H1 (cell line): ENCODE measurements around the gene OR5M11. TPM values are rescaled to one million over a fixed set of nuclear protein-coding genes. Genes with fewer than 3 reads are reported as not detected.
"Not testable (repeated sequence)": the region's sequence is repeated elsewhere in the genome, so short reads cannot be mapped to it uniquely, and the experiment has no call there.

Experiments
- CTCF ChIA-PET: fragments of 300-600 bp; sonication (Branson Sonifier 250); formaldehyde crosslinking; loops from one replicate; lab custom pipeline; 2021; ENCODE audit not compliant: partially characterized antibody; lab: Charles Lee
- POLR2A ChIA-PET: fragments of 300-600 bp; sonication (Branson Sonifier 250); formaldehyde crosslinking; loops from one replicate; lab custom pipeline; 2021; ENCODE audit warnings: inconsistent platforms; ENCODE audit not compliant: partially characterized antibody; lab: Charles Lee
- DNase-seq, 2 experiments: peaks; one replicate each; pipeline versions ENCODE4 v3.0.0 to v3.0.0-alpha.2; 2010 to 2022; ENCODE audit warnings: low spot score in 2 of 2, low read depth in 1 of 2, mixed read lengths in 1 of 2
- FAIRE-seq: peaks from 2 replicates; lab custom pipeline; 2011; peaks lifted over from hg19 to GRCh38; lab: Jason Lieb, UNC
- H2AFZ ChIP-seq: 2 replicates; pipeline ENCODE4 v1.8.1; 2012; ENCODE audit warnings: low read length, inconsistent platforms
- H2AK5ac ChIP-seq: 2 replicates; pipeline ENCODE4 v1.6.1; 2013; ENCODE audit warnings: low read depth, low read length
- H2BK120ac ChIP-seq: replicated peaks from 2 replicates; pipeline ENCODE3; 2013; ENCODE audit warnings: low read depth, low read length, inconsistent platforms
- H2BK12ac ChIP-seq: 2 replicates; pipeline ENCODE4 v1.6.1; 2013; ENCODE audit warnings: low read depth, low read length
- H2BK15ac ChIP-seq: 2 replicates; pipeline ENCODE4 v1.6.1; 2013; ENCODE audit warnings: low read length
- H2BK20ac ChIP-seq: 2 replicates; pipeline ENCODE4 v1.6.1; 2013; ENCODE audit warnings: low read length
- H2BK5ac ChIP-seq: 2 replicates; pipeline ENCODE4 v1.6.1; 2013; ENCODE audit warnings: low read depth, low read length
- H3K14ac ChIP-seq: 2 replicates; pipeline ENCODE4 v1.6.1; 2013; ENCODE audit warnings: inconsistent platforms; ENCODE audit not compliant: insufficient read length
- H3K18ac ChIP-seq: 2 replicates; pipeline ENCODE4 v1.6.1; 2013; ENCODE audit warnings: low read length; ENCODE audit errors: extremely low read depth
- H3K23ac ChIP-seq: 2 replicates; pipeline ENCODE4 v1.6.1; 2013; ENCODE audit warnings: inconsistent platforms; ENCODE audit not compliant: insufficient read length
- H3K23me2 ChIP-seq: 2 replicates; pipeline ENCODE4 v1.6.1; 2013; ENCODE audit warnings: low read depth, low read length
- H3K27ac ChIP-seq: 2 replicates; pipeline ENCODE4 v1.6.1; 2011; ENCODE audit warnings: low read depth, low read length, inconsistent platforms
- H3K27me3 ChIP-seq, 4 experiments: replicated peaks in 1 of 4; 1 replicate in 1 of 4; 2 replicates in 3 of 4; pipeline versions ENCODE4 v1.6.1 to v1.8.1; 2011 to 2013; ENCODE audit warnings: low read length in 3 of 4, mild to moderate bottlenecking in 3 of 4, inconsistent platforms in 2 of 4, mixed read lengths in 2 of 4, moderate library complexity in 1 of 4; ENCODE audit not compliant: control insufficient read depth in 3 of 4, insufficient read depth in 3 of 4; ENCODE audit errors: extremely low read depth in 1 of 4
- H3K36me3 ChIP-seq, 4 experiments: 2 replicates each; pipeline versions ENCODE4 v1.6.1 to v1.8.1; 2011 to 2013; ENCODE audit warnings: mild to moderate bottlenecking in 4 of 4, low read length in 3 of 4, moderate library complexity in 2 of 4, control low read depth in 1 of 4, inconsistent platforms in 1 of 4; ENCODE audit not compliant: insufficient read depth in 4 of 4, control insufficient read depth in 2 of 4
- H3K4ac ChIP-seq: replicated peaks from 2 replicates; pipeline ENCODE3; 2013; ENCODE audit warnings: low read length, low read depth, mixed read lengths, inconsistent platforms; ENCODE audit not compliant: insufficient read length
- H3K4me1 ChIP-seq, 4 experiments: replicated peaks in 1 of 4; 1 replicate in 1 of 4; 2 replicates in 3 of 4; pipeline versions ENCODE4 v1.6.1 to v1.8.1; 2011 to 2013; ENCODE audit warnings: low read length in 3 of 4, inconsistent platforms in 2 of 4, mixed read lengths in 1 of 4; ENCODE audit not compliant: insufficient read depth in 4 of 4, control insufficient read depth in 3 of 4
- H3K4me2 ChIP-seq, 2 experiments: 2 replicates each; pipeline versions ENCODE4 v1.6.1 to v1.8.1; 2011 to 2013; ENCODE audit warnings: low read depth in 2 of 2, low read length in 2 of 2, control low read depth in 1 of 2, inconsistent platforms in 1 of 2, mild to moderate bottlenecking in 1 of 2; ENCODE audit not compliant: insufficient read depth in 1 of 2
- H3K4me3 ChIP-seq, 4 experiments: fragments of 200-600, 300-600 bp in 1 of 4; sonication (generic), shearing (Covaris generic), sonication (Bioruptor Twin) in 1 of 4; 2 replicates each; pipeline versions ENCODE4 v1.5.1 to v1.8.1; 2011 to 2016; ENCODE audit warnings: low read length in 4 of 4, low read depth in 3 of 4, control low read depth in 2 of 4, inconsistent platforms in 2 of 4, mild to moderate bottlenecking in 2 of 4, mixed read lengths in 1 of 4, moderate library complexity in 1 of 4; ENCODE audit not compliant: insufficient read depth in 2 of 4; ENCODE audit errors: extremely low read depth in 1 of 4
- H3K56ac ChIP-seq: replicated peaks from 2 replicates; pipeline ENCODE3; 2013; ENCODE audit warnings: low read depth, mild to moderate bottlenecking, mixed read lengths, low read length, inconsistent platforms; ENCODE audit not compliant: insufficient read length
- H3K79me1 ChIP-seq: 2 replicates; pipeline ENCODE4 v1.6.1; 2013; ENCODE audit warnings: low read depth, low read length, control low read depth
- H3K79me2 ChIP-seq, 2 experiments: 2 replicates each; pipeline versions ENCODE4 v1.6.1 to v1.8.1; 2012 to 2013; ENCODE audit warnings: low read length in 2 of 2, mild to moderate bottlenecking in 2 of 2, inconsistent platforms in 1 of 2; ENCODE audit not compliant: insufficient read depth in 2 of 2, control insufficient read depth in 1 of 2
- H3K9ac ChIP-seq, 4 experiments: replicated peaks in 1 of 4; 1 replicate in 1 of 4; 2 replicates in 3 of 4; pipeline versions ENCODE4 v1.6.1 to v1.8.1; 2011 to 2013; ENCODE audit warnings: low read depth in 3 of 4, low read length in 3 of 4, control low read depth in 2 of 4, mild to moderate bottlenecking in 2 of 4, moderate library complexity in 2 of 4, inconsistent platforms in 1 of 4; ENCODE audit errors: extremely low read depth in 1 of 4
- H3K9me3 ChIP-seq, 2 experiments: 2 replicates each; pipeline versions ENCODE4 v1.6.1 to v1.8.1; 2012 to 2013; ENCODE audit warnings: mild to moderate bottlenecking in 2 of 2, moderate library complexity in 2 of 2, control low read depth in 1 of 2, inconsistent platforms in 1 of 2, low read depth in 1 of 2, low read length in 1 of 2, mixed read lengths in 1 of 2; ENCODE audit not compliant: insufficient read depth in 2 of 2
- H4K20me1 ChIP-seq, 2 experiments: replicated peaks in 1 of 2; 2 replicates each; pipeline versions ENCODE3 to v1.8.1; 2011 to 2013; ENCODE audit warnings: inconsistent platforms in 2 of 2, low read length in 2 of 2, mild to moderate bottlenecking in 1 of 2; ENCODE audit not compliant: insufficient read depth in 2 of 2, control insufficient read depth in 1 of 2
- H4K5ac ChIP-seq: 2 replicates; pipeline ENCODE4 v1.6.1; 2013; ENCODE audit warnings: low read length, low read depth, mixed read lengths, inconsistent platforms; ENCODE audit not compliant: insufficient read length
- H4K8ac ChIP-seq: 2 replicates; pipeline ENCODE4 v1.8.0; 2013; ENCODE audit warnings: mild to moderate bottlenecking, moderate library complexity, low read length, inconsistent platforms; ENCODE audit not compliant: insufficient read depth; ENCODE audit errors: extremely low read depth
- H4K91ac ChIP-seq: replicated peaks from 2 replicates; pipeline ENCODE3; 2013; ENCODE audit warnings: low read length, mixed read lengths, inconsistent platforms; ENCODE audit not compliant: insufficient read length
- WGBS, 2 experiments: shearing (Covaris generic) in 1 of 2; methylation state at CpG; one replicate each; pipeline versions ENCODE4 v1.1.6 to v1.1.7; 2013 to 2015; ENCODE audit warnings: low lambda C conversion rate in 2 of 2, mixed read lengths in 2 of 2, inconsistent platforms in 1 of 2, low coverage in 1 of 2, missing lambda C conversion rate in 1 of 2; ENCODE audit not compliant: insufficient replicate concordance in 2 of 2, insufficient coverage in 1 of 2, insufficient read length in 1 of 2; ENCODE audit errors: extremely low coverage in 1 of 2, missing lambda C conversion rate in 1 of 2; 5-methylcytosine and 5-hydroxymethylcytosine counted together
- polyA plus RNA-seq, 7 experiments: library from polyadenylated mRNA; depleted of rRNA in 3 of 7; stranded (reverse) in 5 of 7; unstranded in 2 of 7; fragments of >200 nt in 5 of 7; fragments of 200-250 nt in 2 of 7; gene quantifications; 1 replicate in 5 of 7; 2 replicates in 1 of 7; 4 replicates in 1 of 7; pipeline versions ENCODE4 v1.2.1 to v1.2.3, GENCODE V29; 2011 to 2013; ENCODE audit warnings: missing spikeins in 2 of 7, mixed read lengths in 2 of 7
- total RNA-seq: library from RNA; stranded (reverse); fragmentation: NEBNext Ultra II Directional; extraction: Animal tissue kit (Norgen Biotek cat#: 25700); gene quantifications from 2 replicates; pipeline ENCODE4 v1.2.1, GENCODE V29; 2021

OR5M11 gene
- total and polyA plus RNA-seq, 2 of the 8 experiments (the other 6 are each of a cell fraction or from before 2014, with no cell fraction given): 0.08 TPM; not detected in 1

GRCh38 chr11:56592088-56592717, 49.1 kb upstream of the OR5M11 start:
- H2BK12ac ChIP-seq, H4K8ac ChIP-seq, POLR2A ChIA-PET, H2BK15ac ChIP-seq, CTCF ChIA-PET, H3K4me1 ChIP-seq, H3K56ac ChIP-seq, H3K4me2 ChIP-seq, H3K4ac ChIP-seq, DNase-seq, H3K14ac ChIP-seq, H3K9ac ChIP-seq, H3K23me2 ChIP-seq, H3K18ac ChIP-seq, H2BK20ac ChIP-seq, H3K79me2 ChIP-seq, H4K20me1 ChIP-seq, H3K27ac ChIP-seq, H3K27me3 ChIP-seq, H4K5ac ChIP-seq, H3K79me1 ChIP-seq, H2BK120ac ChIP-seq, H3K4me3 ChIP-seq, H3K23ac ChIP-seq, H2AFZ ChIP-seq, H2BK5ac ChIP-seq, H4K91ac ChIP-seq, H2AK5ac ChIP-seq, H3K36me3 ChIP-seq, FAIRE-seq: not testable (repeated sequence)
- peaks cover 8 to 19% of the 10 kb centered on the region in 2 experiments for H3K9me3 ChIP-seq
- WGBS, 2 experiments: 93% methylated on average over 16 of the region's 20 CpGs; no CpG with 5 or more reads in 1 of the 2 experiments
